Left forelimb (tissue), 1 donor: ENCODE results near the gene AGO3.
"Not testable (repeated sequence)": the region's sequence is repeated elsewhere in the genome, so short reads cannot be mapped to it uniquely, and the experiment has no call there.

Source experiments
- DNase-seq: peaks from one replicate; pipeline ENCODE4 v3.0.0-alpha.2; 2018; ENCODE audit warnings: low spot score

AGO3 gene

GRCh38 chr1:35925741-35926140 is 5.2 kb upstream of the AGO3 start:
- DNase-seq: no peak

- no peak for DNase-seq
These were observed 3.4 kb upstream of the AGO3 start for GRCh38 chr1:35927472-35927871.

GRCh38 chr1:35929730-35930592 is 944 bp upstream of the AGO3 start:
- no peak for DNase-seq

- DNase-seq: peak; percentile 70
These were observed 697 bp downstream of the AGO3 start for GRCh38 chr1:35931446-35932157.

DNA sequence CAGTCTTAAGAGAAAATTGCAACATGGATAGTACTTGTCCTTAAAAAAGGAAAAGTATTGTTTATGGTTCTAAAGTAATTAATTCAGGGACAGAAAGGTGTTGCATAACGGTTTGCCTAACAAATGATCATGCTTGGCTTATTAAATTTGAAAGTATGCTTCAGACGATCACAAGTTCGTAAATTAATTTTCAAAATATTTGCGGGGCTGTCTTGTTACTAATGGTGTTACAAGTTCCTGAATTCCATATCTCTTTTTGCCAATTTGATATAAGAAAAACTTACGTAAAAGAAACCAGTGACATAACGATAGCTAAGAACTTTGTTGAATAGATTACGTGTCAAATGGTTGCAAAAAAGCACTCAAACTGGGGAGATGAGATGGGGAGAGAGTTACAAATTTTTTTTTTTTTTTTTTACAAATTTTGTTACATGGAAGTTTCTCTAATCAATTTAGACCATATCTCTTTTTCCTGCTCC is 1.3 kb downstream of the AGO3 start:
- no peak for DNase-seq

GRCh38 chr1:35932941-35933340 is 2.0 kb downstream of the AGO3 start:
- DNase-seq: no peak

DNA sequence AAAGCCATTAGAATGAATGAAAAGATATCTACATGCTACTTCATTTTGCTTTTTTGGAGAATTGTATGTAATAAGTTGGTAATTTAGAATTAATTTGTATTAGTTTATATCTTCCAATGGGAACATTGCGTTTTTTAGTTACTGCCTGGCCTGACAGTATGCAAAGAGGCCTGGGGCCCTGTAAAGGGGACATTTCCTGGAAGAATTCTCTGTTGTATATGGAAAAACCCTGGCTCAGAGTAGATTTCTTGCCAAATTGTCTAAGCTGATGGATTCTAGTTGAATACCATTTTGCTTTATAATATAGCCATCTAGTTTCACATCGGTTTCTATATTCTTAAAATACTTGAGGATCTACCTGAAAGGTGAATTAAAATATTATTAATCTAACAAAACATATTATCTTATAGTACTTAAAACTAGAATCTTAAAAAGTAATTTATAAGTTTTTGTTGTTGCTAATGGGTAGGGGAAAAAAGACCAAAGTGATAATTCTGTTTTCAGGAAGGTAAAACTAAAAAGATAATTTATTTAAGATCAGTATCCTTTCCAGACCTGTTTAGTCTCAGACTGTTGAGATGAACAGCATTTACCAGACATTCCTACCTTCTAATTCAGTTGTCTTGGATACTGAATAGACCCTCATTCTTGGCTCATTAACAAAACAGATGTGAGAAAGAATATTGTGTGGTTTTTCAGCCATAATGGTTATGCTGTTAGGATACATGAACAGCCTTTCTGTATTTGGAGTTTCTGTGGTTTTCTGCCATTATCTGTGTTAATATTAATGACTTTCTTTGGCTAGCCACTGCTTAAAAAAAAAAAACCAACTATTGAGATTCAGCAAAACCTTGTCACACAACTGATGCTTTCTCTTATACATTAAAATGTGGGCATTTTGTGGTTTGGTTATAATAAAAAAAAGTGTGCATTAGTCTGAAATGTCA is 4.8 kb downstream of the AGO3 start:
- no peak for DNase-seq

DNA sequence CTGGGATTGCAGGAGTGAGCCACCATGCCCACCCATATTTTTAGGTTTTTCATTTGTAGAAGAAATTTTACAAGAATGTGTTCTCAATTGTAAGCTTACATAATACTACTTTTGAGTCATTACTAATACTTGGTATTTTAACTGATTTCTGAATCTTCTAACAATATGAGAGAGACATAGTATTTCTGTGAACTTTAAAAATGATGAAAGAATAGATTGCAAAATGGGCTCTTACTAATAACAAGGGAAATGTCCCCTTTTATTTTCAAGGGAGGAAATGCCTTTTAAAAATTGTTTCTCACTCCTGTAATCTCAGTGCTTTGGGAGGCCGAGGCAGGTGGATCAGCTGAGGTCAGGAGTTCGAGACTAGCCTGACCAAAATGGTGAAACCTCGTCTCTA is 5.9 kb downstream of the AGO3 start:
- DNase-seq: no peak

GRCh38 chr1:35939484-35939883 is 8.6 kb downstream of the AGO3 start:
- no peak for DNase-seq

DNA sequence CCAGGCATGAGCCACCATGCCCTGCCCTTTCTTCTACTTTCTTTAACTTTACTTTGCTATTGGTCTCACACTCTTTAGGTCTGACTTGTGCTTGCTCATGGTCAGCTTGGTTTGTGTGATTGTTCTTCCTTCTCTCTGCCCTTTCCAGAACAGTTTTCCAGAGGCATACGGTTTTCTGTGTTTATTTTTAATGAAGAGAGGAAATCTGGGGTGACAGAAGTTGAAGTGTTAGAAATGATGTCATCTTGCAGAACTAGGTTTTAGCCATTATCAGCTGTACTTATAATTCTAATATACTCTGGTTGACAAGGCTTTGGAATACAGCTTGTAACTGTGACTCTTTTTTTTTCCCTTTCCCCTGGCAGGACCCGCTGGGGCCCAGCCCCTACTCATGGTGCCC is 14.4 kb downstream of the AGO3 start:
- DNase-seq: no peak

GRCh38 chr1:35947547-35947946 is 16.6 kb downstream of the AGO3 start:
- DNase-seq: no peak

- no peak for DNase-seq
These were observed 27.7 kb downstream of the AGO3 start for GRCh38 chr1:35958558-35958957.

DNA sequence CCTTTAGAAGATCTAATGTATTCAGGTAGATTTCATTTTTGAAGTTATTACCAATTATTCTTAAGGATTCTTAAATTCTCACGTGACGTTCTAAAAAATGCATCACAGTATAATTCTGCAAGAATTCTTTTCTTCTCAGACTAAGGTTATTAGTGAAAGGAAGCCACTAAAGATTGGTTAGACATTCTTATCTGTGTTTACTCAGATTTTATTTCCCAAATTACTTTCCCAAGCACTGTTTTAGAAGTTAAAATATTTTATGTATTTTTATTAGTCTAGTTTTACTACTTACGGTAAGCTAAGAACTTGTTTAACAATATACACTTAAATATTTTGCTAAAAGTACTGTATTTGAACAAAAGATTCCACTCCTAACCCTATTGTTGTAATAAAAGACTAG is 28.4 kb downstream of the AGO3 start:
- no peak for DNase-seq

DNA sequence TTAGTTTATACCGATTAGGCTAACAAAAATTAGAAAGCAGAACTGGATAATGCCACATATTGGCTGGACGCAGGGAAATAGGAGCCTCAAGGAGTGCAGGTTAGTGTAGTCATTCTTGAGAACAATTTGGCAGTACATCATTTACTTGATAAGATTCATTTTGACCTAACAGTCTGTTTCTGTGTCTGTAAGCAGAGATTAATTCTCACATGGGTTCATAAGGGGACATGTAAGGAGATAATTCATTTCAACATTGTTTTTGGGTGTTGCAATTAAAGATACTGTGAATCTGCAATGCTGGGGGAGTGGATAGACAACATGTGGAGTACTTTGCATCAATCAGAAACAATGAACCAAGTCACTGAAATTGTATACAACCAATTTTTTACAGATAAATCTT is 32.0 kb downstream of the AGO3 start:
- no peak for DNase-seq

DNA sequence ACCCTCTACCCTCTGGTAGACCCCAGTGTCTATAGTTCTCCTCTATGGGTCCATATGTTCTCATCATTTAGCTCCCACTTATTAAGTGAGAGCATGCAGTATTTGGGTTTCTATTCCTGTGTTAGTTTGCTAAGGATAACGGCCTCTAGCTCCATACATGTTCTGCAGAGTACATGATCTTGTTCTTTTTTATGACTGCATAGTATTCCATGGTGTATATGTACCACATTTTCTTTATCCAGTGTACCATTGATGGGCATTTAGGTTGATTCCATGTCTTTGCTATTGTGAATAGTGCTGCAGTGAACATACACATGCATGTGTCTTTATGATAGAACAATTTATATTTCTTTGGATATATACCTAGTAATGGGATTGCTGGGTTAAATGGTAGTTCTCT is 33.4 kb downstream of the AGO3 start:
- DNase-seq: not testable (repeated sequence)

DNA sequence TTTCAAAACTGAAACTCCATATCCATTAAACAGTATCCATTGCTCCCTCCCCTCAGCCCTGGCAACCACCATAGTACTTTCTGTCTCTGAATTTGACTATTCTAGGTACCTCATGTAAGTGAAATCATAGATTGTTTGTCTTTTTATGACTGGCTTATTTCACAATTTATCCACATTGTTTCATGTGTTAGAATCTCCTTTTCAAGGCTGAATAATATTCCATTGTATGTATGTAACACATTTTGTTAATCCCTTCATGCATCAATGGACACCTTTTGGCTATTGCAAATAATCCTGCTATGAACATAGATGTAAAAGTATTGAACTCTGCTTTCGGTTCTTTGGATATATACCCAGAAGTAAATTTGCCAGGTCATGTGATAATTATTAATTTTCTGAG is 37.5 kb downstream of the AGO3 start:
- no peak for DNase-seq

DNA sequence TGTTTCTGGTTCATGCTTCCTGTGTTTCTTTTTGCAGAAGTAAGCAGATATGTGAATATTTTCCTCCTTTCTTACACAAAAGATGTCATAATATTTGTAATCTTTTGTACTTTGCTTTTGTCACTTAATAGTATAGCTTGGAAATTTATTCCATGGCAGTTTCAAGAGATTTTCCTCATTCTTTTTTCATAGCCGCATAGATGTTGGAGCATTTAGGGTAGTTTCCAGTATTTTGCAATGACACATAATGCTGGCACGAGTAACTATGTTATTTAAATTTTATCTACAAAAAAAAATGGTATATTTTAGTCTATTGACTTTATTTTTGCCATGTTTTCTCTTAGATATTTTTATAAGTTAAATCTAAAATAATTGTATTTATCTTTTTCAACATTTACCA is 40.7 kb downstream of the AGO3 start:
- no peak for DNase-seq

DNA sequence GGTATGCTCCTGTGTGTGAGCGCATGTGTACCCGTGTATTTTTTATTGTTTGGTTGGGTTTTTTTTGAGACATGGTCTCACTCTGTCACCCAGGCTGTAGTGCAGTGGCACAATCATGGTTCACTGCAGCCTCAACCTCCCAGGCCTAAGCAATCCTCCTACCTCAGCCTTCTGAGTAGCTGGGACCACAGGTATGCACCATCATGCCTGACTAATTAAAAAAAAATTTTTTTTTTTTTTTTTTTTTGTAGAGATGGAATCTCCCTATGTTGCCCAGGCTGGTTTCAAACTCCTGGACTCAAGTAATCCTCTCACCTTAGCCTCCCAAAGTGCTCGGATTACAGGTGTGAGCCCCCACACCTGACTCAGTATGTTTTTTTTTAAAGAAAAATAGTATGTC is 41.7 kb downstream of the AGO3 start:
- not testable (repeated sequence) for DNase-seq

GRCh38 chr1:35980090-35980489 is 49.2 kb downstream of the AGO3 start:
- DNase-seq: no peak

GRCh38 chr1:35988237-35988636 is 57.3 kb downstream of the AGO3 start:
- DNase-seq: no peak

GRCh38 chr1:36006941-36007500 is 76.1 kb downstream of the AGO3 start:
- DNase-seq: no peak

DNA sequence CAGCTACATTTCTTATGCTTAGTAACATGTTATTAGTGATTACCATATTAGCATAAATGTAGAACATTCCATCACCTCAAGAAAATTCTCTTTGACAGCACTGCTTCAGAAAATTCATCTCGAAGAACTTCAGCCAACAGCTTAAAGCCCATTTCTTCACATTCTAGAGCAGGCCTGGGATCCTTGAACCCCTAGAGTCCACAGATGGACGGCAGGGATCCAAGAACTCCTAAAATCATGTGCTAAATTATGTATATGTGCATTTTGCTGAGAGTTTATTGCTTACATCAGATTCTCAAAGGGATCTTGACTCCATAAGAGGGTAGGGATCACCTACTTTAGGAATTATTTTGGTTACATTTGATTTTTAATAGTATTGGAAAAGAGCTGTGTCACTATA is 76.8 kb downstream of the AGO3 start:
- no peak for DNase-seq
